NT2/D1 (cell line): ENCODE measurements around the gene APMAP.

Experiments used
- DNase-seq: peaks from one replicate; pipeline ENCODE4 v3.0.0-alpha.2; 2011; ENCODE audit warnings: low read depth, low spot score
- H3K27me3 ChIP-seq: 2 replicates; pipeline ENCODE4 v1.6.0; 2011; ENCODE audit warnings: mild to moderate bottlenecking; ENCODE audit not compliant: insufficient read length, insufficient read depth
- H3K36me3 ChIP-seq: 2 replicates; pipeline ENCODE4 v1.6.1; 2011; ENCODE audit warnings: mild to moderate bottlenecking, low read length, mixed read lengths; ENCODE audit not compliant: insufficient read depth, insufficient read length
- H3K4me1 ChIP-seq: 2 replicates; pipeline ENCODE4 v1.5.1; 2011; ENCODE audit not compliant: insufficient read depth, insufficient read length
- H3K4me3 ChIP-seq: 2 replicates; pipeline ENCODE4 v1.5.1; 2011; ENCODE audit warnings: low read depth; ENCODE audit not compliant: insufficient read length
- H3K9ac ChIP-seq: 2 replicates; pipeline ENCODE4 v1.6.0; 2011; ENCODE audit warnings: low read depth; ENCODE audit not compliant: insufficient read length
- H3K9me3 ChIP-seq: 2 replicates; pipeline ENCODE4 v1.5.1; 2011; ENCODE audit warnings: mild to moderate bottlenecking, low read length; ENCODE audit not compliant: insufficient read depth
- SUZ12 ChIP-seq: IDR thresholded peaks from 2 replicates; pipeline ENCODE4 v1.6.1; 2011; ENCODE audit not compliant: insufficient read length, insufficient read depth; ENCODE audit errors: extremely low read depth
- YY1 ChIP-seq: IDR thresholded peaks from 2 replicates; pipeline ENCODE4 v1.6.1; 2011; ENCODE audit not compliant: insufficient read length, insufficient read depth
- ZNF274 ChIP-seq: IDR thresholded peaks from 2 replicates; pipeline ENCODE4 v1.6.1; 2011; ENCODE audit warnings: mild to moderate bottlenecking, low read depth, low read length

APMAP gene

DNA sequence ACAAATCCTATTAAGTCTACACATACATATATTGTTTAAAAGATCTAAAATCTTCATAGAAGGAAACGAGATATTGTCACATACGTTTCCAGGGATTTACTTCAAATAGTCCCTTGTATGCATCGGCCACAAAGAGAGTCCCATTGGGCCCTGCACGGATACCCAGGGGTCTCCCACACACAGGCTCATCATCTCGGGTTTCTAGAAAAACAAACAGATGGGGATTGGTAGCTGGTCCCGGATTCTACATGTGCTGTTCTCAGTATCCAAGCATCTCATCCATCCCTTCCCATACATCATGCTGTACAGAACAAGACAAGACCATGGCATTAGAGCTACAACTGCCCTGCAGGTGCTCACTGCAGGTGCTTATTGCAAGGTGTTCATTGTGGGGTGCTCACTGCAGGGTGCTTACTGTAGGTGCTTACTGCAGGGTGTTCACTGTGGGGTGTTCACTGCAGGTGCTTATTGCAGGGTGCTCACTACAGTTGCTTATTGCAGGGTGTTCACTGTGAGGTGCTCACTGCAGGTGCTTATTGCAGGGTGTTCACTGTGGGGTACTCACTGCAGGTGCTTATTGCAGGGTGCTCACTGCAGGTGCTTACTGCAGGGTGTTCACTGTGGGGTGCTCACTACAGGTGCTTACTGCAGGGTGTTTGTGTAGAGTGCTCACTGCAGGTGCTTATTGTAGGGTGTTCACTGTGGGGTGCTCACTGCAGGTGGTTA lies 21.0 kb downstream of the APMAP start:
- H3K9me3 ChIP-seq, result peaks cover 14% of the 10 kb centered on the region
- H3K4me3 ChIP-seq, result no peak overlapping the region
- no peak overlapping the region for H3K9ac ChIP-seq
- H3K27me3 ChIP-seq, result no peaks in the 10 kb centered on the region
- no peaks in the 10 kb centered on the region for H3K4me1 ChIP-seq
- H3K36me3 ChIP-seq, result peaks cover 64% of the 10 kb centered on the region
- TF ChIP-seq SUZ12 (no peak), ZNF274 (no peak), YY1 (no peak)
- DNase-seq, result no peak

DNA sequence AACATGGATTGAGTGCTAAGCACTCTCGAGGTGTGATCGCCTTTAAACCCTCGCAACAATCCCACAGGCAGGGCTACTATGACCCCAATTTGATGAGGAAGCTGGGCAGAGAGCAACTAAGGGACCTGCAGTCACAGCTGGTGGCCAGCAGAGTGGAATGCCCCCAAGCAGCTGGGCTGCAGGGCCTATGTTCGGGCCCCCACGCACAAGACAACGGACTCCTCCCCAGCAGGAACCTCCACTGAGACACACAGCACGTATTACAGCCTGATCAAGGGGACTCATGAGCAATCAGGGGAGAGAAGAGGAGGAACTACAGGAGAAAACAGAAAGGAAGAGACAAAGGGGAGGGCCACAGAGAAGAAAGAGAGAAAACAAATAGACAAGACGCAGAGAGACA lies 21.8 kb downstream of the APMAP start:
- Histone ChIP-seq H3K4me1 (no peaks in the 10 kb centered on the region), H3K36me3 (peaks cover 67% of the 10 kb centered on the region), H3K27me3 (no peaks in the 10 kb centered on the region), H3K9me3 (peaks cover 7% of the 10 kb centered on the region; the same call in 1 of the 2 replicates), H3K4me3 (no peak overlapping the region), H3K9ac (no peak overlapping the region)
- no peak for DNase-seq
- no peak for TF ChIP-seq ZNF274
- no peak for TF ChIP-seq YY1
- no peak for TF ChIP-seq SUZ12

DNA sequence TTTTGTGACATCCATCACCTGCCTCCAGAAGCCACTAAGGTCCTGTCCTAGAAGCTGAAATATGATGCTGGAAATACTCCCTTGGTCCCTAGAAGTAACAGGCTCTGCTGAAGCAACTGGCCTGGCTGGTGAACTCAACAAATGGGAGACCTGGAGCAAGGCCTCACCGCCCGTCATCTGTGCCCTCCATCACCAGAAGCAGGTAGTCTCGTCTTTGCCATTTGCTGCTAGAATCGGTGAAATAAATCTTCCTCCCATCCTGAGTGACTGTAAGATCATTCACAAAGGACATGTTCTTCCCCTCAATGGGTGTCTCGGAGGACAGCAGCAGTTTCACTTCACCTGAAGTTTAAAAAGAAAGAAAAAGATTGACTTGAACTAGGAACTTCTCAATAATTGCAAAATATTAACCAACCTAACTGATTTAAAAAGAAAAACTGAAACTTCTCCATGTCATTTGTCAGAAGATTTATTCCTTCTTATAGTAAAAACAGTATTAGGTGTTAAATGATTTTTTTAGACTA lies 22.5 kb downstream of the APMAP start:
- TF ChIP-seq ZNF274, result no peak
- no peak for TF ChIP-seq YY1
- TF ChIP-seq SUZ12, result no peak
- DNase-seq, result no peak
- Histone ChIP-seq H3K9me3 (0 out of 2 replicates have a peak, but pooled peaks cover under 1% of the 10 kb centered on the region), H3K27me3 (no peaks in the 10 kb centered on the region), H3K9ac (no peak overlapping the region), H3K4me1 (no peaks in the 10 kb centered on the region), H3K36me3 (peaks cover 73% of the 10 kb centered on the region), H3K4me3 (no peak overlapping the region)

DNA sequence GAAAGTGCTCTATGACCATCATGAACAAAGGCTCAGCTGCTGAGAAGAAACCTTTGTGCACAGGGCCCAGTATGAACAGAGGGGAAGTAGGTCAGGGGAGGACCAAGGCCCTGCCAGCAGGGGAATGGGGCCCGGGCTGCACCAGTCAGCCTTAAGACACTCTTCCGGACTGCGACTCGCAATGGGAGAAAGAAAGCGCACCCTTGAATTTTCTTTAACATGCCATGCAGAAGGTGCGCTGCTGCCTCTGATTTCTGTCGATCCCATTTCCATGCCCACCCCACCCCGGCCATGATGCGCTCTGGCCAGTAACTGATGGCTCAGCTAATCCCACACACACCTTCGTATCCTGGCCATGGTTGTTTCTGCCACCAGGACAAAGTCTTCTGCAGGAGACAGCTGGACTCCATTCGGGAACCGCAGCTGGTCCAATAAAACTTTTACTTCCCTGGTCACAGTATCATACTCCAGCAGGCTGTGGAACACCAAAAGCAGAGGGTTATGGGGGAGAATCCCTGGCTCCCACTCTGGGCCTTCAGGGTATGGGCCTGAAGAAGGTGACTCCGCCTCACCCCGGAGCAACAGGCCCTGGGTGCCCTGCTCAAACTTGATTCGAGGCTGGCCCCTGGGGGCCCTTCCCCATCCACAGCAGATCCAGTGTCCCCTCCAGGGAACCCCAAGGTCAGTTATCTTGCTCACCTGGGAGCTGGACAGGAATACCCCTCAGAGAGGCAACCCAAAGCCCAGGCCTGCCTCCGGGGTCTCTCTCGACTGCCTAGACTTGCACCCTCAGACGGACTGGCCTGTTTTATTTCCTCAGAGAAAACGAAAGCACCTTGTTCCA lies 23.1 kb downstream of the APMAP start:
- no peak for DNase-seq
- Histone ChIP-seq H3K4me3 (no peak overlapping the region), H3K9ac (no peak overlapping the region), H3K9me3 (no peaks in the 10 kb centered on the region), H3K27me3 (no peaks in the 10 kb centered on the region), H3K36me3 (peaks cover 79% of the 10 kb centered on the region), H3K4me1 (no peaks in the 10 kb centered on the region)
- TF ChIP-seq SUZ12 (no peak), ZNF274 (no peak)

DNA sequence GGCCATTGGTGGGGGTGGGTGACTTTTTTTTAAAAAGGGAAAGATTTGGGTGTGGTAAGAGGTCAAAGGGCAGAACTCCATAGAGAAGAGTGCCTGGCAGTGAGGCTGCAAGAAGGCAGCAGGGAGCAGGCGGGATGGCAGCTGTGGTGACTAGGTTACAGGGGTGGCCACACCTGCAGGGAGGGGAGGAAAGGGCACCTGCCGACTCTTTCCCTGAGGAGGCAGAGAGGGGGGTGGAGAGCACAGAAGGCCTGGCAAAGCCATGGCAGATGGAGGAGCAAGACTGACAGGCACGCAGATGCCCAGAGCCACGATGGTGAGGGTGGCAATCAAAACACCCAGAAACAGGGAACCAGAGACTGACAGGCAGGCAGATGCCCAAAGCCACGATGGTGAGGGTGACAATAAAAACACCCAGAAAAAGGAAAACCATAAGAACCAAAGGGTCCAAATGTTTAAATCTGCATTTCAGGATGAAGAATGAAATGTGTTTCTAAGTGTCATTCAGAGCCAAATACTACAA lies 24.2 kb downstream of the APMAP start:
- no peaks in the 10 kb centered on the region for H3K9me3 ChIP-seq
- no peaks in the 10 kb centered on the region for H3K4me1 ChIP-seq
- H3K36me3 ChIP-seq, result peaks cover 85% of the 10 kb centered on the region
- TF ChIP-seq ZNF274 (no peak), YY1 (no peak), SUZ12 (no peak)
- no peak overlapping the region for H3K9ac ChIP-seq
- no peak for DNase-seq
- no peaks in the 10 kb centered on the region for H3K27me3 ChIP-seq
- no peak overlapping the region for H3K4me3 ChIP-seq

DNA sequence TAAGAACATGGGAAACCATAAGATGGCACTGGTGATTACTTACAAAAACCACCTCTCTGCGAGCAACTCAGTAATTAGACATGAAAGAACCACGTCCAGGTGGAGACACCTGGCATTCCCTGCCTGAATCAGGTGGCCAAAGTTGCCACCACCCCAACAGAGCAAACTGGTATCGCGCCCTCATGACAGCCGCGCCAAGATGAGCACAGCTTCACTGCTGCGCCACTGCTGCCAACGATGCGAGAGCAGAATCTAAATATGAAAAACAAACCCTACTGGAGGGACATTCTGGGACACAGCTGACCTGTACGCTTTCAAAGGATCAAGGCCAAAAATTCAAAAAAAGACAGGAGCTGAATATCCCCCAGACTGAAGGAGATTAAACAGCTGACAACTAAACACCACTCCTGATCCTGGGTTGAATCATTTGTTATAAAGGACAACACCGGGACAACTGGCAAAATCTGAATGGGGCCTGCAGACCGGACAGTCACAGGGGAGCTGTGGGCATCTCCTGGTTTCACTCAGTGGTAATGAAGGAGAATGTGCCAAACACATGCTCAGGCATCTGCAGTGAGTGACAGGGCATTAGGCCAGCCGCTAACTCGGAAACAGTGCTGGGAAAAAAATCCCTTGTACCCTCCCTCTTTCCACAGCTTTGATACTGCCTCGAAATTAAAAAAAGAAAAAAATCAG lies 26.1 kb downstream of the APMAP start:
- Histone ChIP-seq H3K9ac (no peak overlapping the region), H3K27me3 (no peaks in the 10 kb centered on the region), H3K36me3 (peaks cover 83% of the 10 kb centered on the region), H3K4me3 (no peak overlapping the region), H3K4me1 (no peaks in the 10 kb centered on the region), H3K9me3 (no peaks in the 10 kb centered on the region)
- no peak for DNase-seq
- no peak for TF ChIP-seq SUZ12
- TF ChIP-seq YY1, result no peak
- TF ChIP-seq ZNF274, result no peak
